GM18861 (cell line): Measurements from ENCODE around the gene IL1F10.
"Not testable (repeated sequence)": the region's sequence is repeated elsewhere in the genome, so short reads cannot be mapped to it uniquely, and the experiment has no call there.

Source experiments
- ATAC-seq: cut with Tn5 transposase; IDR thresholded peaks from one replicate; pipeline ENCODE4 v1.9.1; 2021; ENCODE audit not compliant: unreplicated experiment

IL1F10 gene

DNA sequence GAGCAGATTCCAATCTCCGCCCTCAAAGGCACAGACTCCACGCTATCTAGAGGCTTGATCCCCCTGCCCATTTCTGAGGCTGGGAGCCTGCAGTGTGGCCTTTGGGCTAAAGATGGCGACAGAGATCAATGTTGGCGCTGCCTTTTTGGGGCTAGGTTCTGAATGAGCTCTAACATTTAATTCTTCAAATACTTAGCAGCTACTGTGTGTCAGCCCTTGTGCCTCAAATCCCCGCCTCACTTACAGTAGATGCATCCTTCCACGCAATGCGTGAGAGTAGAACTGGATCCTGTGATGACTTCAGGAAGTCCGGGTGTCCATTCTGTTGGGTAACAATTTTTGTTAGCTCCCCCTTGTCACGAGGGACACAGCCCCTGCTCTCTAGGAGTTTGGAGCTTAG is 12.4 kb downstream of the IL1F10 start:
- ATAC-seq, result no peak

DNA sequence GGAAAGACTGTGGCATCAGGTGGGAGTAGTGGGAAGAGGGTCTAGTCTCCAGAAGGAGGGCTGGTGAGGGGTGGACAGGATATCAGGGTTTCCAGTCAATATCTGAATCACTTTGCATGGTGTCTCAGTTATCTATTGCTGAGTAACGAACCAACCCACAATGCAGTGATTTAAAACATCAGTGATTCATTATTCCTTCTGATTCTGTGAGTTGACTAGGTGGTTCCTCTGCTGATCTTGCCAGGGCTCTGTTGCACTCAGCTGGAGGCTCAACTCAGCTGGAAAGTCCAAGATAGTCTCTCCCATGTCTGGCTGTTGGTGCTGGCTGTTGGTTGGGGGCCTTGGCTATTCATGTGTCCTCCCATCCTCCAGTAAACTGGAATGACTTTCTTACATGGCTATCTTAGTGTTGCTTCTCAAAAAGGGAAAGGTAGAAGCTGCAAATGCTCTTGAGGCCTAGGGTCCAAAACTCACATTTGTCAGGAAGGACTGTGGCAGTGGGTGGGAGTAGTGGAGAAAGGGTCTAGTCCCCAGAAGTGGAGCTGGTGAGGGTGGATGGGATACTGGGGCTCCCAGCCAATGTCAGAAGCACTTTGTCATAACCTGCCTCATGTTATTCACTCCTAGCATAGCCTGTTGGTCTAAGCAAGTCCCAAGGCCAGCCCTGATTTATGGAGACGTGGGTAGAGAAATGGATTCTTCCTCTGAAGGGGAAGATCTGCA is 13.9 kb downstream of the IL1F10 start:
- no peak for ATAC-seq

DNA sequence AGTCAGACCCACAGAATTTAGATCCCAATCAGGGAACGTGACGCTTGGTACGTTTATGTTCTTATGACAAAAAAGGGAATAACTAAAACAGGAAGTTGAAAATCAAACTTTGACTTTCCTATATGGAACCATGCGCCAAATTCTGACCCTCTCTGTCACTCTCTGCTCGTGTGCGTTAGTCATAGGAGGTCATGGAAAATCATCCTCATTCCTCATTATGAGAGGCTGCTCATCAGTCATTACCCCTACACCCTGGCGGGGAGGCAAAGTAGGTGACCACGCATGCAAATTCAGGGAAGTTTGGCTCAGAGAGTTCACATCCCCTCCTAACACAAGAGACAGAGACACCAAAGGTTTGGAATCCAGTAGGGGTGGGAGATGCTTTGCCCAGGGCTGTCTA is 15.5 kb downstream of the IL1F10 start:
- ATAC-seq, result no peak

DNA sequence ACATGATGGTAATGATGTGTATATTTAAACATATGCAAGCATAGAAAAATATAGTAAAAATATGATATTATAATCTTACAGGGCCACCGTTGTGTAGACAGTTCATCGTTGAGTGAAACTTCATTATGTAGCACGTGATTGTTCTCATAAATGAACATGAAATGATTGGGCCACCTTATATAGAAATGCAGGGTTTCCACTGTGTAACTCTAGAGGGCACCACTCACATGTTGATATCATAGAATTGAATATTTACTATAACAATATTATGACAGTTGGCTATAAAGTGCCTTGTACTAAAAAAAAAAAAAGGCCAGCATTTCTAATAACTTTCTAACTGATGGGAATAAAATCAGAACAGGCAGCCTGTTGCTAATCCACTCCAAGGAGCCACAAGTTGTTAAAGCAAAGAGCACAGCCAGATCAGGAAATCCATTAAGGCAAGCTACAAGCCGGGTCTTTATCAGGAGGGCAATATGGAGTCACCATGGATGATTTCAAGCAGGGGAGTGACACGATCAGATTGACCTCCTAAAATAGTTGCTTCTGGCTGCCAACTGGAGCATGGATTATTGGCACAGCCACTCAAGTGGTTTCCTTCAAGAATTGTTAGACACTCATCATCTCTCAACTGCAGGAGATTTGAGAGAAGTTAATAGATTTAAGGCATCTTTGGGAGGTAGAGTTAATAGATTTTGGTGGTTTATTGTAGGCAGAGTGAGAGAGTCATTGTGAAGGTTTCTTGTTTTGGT is 16.7 kb downstream of the IL1F10 start:
- no peak for ATAC-seq

DNA sequence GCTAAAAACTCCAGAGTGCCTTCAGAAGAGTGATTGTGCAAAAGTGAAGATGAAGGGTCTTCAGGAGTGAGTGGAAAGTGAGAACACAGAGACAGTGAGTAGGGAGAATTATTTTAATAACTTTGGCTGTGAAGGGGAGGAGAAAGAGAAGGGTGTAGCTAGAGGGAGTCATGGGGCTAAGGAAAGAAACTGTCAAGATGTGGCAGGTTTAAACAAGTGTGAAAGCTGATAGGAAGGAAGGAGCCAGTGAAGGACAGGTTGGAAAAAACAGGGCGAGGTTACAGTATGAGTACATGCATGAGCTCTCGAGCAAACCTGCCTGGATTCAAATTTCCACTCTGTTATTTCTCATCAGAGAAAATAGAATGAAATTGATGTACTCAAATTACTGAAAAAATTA is 17.8 kb downstream of the IL1F10 start:
- ATAC-seq, result no peak

DNA sequence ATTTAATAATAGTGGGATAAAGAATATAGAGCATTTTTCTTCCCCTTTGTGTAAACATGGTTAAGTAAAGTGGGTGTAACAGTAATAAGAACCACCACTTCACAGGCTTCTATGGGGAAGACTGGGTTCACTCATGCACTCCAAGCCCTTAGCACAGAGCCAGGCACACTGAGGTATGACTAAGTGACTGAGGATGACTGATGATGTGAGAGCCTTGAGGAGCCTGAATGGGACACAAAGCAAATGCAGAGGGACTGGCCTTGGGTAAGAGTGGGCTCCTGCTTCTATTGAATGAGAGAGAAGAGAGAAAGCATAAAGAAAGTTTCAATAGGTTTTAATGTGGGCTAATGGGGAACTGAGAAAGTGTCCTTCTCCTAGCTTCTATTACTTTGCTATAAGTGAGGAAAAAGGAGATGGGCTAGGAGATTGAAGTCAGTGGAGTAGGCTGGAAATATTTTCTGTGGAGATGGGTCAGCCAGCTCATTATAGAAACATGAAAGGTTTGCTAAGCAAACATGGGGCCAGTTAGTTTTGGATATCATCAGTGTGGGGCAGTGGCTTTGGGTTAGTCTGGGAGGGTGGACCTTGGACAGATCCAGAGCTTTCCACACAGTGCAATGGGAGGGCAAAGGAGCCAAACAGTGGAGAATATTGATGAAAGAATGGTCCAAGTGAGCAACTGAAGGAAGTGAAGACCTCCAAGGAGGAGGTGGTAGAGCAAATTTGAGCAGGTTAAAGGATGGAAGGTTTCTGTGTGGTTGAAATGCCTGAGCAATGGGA is 20.6 kb downstream of the IL1F10 start:
- ATAC-seq, result no peak

DNA sequence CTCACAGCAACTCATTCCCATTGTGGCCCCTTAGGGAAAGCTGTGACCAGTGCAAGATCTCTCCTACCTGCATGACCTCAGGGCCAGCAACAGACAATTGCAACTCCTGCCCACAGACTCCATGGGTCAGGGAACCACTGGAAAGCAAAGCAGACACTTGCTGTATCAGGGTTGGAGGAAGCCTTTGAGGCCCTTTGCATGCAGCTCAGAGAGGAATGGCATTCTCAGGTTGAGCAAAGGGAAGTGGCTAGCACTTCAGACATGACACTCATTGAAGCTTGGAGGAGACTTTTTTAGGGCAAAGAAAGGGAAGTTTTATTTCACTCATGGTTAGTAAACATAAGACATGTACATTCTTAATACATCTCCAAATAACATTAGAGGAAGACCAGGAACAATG is 22.1 kb downstream of the IL1F10 start:
- no peak for ATAC-seq

DNA sequence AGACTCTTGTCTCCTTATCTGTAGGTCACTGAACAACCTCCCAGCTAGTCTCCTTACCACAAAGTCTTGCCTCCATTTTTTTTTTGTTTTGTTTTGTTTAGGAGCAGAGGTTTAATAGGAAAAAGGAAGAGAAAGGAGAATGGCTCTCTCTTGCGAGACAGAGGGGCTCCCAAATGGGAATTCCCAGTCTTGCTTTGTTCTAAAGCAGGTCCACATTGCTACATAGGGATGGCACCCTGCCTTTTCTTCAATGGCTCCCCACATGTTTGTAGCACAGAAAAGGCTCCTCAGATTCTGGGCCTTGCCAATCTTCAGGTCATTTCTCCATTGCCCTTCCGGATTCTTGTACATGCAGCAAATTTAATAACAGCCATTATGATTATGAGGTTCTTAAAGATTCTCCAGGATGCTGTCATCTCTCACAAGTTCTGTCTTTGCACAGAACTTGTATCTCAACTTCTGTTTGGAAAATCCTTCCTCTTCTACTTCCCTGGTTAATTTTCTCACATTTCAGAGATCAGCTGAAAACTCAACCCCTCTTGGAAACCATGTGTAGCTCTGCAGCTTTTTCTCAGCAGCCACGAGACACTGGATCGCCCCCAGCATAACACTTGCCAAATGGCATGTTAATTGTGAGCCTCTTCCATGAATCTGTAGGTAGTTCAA is 23.6 kb downstream of the IL1F10 start:
- no peak for ATAC-seq

DNA sequence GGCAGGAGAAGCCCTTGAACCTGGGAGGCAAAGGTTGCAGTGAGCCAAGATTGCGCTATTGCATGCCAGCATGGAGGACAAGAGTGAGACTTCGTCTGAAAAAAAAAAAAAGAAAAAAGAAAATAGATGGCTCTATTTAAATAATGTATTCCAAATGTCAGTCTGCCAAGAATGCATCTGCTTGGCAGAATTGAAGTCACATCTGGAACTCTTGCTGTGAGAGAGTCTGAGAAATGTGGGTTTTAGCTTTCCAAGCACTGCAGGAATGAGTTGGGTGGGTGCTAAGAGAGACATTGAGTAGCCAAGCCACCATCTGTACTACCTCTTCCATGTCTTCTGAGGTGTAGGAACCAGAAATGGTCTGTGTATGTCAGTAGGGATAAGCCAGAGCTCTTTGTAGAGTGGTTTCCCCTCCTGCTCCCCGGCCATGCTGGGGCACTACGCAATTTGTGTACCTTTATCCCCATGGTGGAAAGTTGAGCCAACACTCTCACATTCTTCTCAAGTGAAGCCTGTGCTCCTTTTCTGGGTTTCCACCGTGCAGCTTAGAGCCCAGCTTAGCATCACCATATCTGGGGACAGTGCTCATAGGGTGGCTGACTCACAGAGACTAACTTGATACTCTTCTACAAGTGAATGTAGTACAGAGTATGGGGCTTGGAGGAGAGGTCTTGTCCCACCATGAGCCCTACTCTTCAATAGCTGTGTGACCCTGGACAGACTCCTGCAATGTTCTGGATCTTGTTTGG is 25.3 kb downstream of the IL1F10 start:
- ATAC-seq, result no peak

DNA sequence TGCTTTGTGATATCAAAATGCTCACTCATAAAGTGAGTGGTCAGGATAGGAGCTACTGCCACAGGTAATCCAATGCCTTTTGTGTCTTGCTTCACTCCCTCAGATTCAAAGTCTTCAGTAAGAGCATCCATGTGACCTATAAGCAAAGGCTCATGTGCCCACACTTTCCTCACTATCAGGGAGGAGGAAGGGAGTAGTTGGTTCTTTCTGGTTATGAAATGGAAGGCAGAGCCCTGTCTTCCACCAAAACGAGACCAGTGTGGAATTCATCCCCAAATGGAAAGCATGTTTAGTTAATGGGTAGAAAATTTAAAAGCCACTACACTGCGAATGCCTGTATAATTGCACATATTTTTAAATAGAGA is 25.8 kb downstream of the IL1F10 start:
- ATAC-seq, result no peak

DNA sequence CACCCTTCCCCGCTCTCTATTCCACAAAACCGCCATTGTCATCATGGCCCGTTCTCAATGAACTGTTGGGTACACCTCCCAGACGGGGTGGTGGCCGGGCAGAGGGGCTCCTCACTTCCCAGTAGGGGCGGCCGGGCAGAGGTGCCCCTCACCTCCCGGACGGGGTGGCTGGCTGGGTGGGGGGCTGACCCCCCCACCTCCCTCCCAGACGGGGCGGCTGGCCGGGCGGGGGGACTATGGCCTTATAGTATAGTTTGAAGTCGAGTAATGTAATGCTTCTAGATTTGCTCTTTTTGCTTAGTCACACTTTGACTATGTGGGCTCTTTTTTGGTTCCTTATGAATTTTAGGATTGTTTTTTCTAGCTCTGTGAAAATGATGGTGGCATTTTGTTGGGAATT is 28.5 kb downstream of the IL1F10 start:
- ATAC-seq, result not testable (repeated sequence)

DNA sequence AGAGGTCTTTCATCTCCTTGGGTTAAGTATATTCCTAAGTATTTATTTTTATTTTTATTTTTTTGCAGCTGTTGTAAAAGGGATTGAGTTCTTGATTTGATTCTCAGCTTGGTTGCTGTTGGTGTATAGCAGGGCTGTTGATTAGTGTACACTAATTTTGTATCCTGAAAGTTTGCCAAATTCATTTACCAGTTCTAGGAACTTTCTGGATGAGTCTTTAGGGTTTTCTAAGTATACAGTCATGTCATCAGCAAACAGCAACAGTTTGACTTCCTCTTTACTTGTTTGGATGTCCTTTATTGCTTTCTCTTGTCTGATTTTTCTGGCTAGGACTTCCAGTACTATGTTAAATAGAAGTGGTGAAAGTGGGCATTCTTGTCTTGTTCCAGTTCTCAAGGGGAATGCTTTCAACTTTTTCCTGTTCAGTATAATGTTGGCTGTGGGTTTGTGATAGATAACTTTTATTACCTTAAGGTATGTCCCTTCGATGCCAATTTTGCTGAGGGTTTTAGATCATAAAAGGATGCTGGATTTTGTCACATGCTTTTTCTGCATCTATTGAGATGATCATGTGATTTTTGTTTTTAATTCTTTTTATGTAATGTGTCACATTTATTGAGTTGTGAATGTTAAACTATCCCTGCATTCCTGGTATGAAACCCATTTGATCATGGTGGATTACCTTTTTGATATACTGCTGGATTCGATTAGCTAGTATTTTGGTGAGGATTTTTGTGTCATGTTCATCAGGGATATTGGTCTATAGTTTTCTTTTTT is 29.3 kb downstream of the IL1F10 start:
- not testable (repeated sequence) for ATAC-seq

DNA sequence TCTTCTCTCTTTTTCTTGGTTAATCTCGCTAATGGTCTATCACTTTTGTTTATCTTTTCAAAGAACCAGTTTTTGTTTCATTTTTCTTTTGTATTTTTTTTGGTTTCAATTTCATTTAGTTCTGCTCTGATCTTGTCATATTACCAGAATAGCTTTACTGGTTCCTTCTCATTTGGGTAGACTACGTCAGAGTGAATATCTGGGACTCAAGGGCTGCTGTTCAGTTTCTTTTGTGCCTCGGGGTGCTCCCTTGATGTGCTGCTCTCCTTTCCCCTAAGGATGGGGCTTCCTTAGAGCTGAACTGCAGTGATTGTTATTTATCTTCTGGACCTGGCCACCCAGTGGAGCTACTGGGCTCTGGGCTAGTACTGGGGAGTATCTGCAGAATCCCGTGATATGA is 30.3 kb downstream of the IL1F10 start:
- ATAC-seq, result no peak

DNA sequence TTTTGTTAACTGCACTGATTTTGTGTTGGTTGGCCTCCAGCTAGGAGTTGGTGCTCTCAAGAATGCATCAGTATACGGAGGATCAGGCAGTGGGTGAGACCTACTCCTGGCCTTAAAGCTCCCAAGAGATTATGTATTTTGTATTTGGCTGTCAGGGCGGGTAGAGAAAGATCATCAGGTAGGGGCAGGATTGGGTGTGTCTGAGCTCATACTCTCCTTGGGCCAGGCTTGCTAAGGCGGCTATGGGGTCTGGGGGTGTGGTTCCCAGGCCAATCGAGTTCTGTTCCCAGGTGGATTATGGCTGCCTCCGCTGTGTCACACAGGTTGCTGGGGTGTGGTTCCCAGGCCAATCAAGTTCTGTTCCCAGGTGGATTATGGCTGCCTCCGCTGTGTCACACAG is 30.8 kb downstream of the IL1F10 start:
- no peak for ATAC-seq

DNA sequence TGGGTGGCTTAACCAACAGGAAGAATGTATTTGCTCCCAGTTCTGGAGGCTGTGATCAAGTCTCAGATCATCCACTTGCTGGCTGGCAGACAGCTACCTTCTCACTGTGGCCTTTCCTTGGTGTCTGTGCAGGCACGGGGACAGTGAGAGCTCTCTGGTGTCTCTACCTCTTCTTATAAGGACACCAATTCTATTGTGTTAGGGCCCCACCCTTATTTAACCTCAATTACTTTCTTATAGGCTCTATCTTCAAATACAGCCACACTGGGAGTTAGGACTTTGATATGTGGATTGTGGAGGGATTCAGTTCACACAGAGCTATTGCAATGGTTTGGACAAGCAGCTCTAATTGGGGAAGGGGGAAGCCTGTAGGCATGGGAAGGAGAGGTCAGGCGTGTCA is 34.4 kb downstream of the IL1F10 start:
- ATAC-seq, result no peak

DNA sequence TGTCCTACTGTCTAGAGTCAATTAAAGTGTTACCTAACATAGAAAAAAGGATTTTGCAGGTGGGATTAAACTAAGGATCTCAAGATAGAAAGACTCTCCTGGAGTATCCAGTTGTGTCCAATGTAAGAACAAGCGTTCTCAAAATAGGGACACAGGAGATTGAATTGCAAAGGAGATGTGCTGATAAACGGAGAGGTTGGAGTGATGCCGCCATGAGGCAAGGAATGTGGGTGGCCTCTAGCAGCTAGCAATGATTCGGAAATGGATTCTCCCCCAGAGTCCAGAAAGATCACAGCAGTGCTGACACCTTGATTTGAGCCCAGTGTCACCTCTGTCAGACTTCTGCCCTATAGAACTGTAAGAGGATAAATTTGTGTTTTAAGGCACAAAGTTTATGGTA is 35.5 kb downstream of the IL1F10 start:
- ATAC-seq, result no peak

DNA sequence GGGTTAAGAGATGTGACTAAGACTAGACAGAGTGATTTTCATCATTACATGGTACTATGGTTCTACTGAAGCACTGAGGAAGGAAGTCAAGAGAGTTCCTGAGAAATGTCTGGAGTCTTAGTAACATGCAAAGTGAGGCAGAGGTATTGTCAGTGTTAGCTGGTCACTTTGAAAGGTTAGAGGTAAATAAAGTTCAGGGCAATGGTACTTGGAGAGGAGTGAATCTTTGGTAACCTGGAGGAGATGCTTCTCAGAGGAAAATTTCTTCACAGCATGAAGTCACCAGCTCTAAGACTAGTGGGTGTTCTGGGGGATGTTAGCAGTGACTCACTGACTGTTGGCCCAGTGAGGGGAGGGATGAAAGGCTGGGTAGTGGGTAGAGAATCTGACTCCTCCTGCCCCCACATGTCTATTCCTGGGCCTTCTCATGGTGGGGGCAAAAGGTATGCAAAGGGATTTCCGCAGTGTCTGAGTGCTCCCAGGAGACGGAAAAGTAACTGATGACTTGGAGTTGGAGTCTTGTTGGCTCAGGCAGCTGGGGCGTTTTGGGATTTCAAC is 36.4 kb downstream of the IL1F10 start:
- no peak for ATAC-seq

DNA sequence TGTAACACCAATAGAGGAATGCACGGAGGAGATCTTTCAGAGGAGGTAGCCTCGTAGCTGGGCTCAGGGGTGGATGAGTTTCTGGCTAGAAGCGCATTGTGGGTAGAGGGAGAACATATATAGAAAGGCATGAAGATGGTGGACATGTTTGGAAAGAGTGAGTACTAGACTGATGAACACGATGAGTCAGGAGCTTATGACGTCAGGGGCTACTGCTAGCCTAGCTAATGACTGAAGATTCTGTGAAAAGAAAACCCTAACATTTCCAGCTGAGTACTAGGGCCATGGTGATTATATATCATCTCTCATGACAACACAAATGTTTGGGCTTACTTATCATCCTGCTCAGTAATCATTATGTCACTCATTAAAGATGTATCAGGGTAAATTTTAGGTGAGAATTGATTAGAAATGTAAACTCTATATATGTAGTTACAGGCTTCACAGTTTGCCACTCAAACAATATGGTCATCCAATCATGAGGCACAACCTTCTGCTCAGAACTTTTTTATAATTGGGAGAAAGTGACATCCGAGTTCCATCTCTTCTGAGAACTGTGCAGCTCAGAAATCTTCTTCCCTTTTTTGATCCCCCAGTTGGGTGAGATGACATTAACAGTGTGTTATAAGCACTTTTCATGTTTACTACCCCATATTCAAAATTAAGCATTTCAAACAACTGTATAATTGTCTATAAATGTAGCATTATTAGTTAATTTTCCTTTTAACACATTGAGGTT is 37.4 kb downstream of the IL1F10 start:
- ATAC-seq, result no peak

DNA sequence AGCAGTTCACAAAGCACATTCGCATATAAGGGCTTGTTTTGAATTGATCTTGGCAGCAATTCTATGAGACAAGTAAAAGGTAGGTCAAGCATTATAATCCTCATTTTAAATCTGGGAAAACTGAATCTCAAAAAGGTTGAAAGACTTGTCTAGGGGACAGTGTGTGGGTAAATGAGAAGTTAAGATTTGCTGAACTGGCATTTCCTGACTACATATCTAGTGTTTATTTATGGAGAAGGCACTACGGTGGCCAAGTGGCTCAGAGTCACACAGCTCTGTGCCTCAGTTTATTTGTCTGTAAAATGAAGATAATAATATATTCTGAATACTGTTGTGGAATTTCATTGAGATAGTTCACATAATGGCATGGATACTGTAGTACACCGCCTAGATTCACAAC is 43.4 kb downstream of the IL1F10 start:
- ATAC-seq, result no peak
